Upper lobe of right lung (tissue), 1 donor: ENCODE data around the gene OSBPL10. TPM values are rescaled to one million over a fixed set of nuclear protein-coding genes. Genes with fewer than 3 reads are reported as not detected.
A peak's percentile ranks its signal among the peaks of the same experiment; 100 is the strongest.

ENCODE experiments used
- ATAC-seq: fragments of 200-7000 bp; cut with Tn5 transposase; one replicate; pipeline ENCODE4 v1.9.1; 2020; ENCODE audit warnings: mild to moderate bottlenecking, moderate library complexity
- DNase-seq: peaks from one replicate; pipeline ENCODE4 v3.0.0-alpha.2; 2020
- H3K27ac ChIP-seq: fragments of 200-600 bp; one replicate; pipeline ENCODE4 v1.8.0; 2022
- H3K27me3 ChIP-seq: fragments of 200-600 bp; one replicate; pipeline ENCODE4 v1.8.0; 2022; ENCODE audit warnings: mild to moderate bottlenecking
- H3K36me3 ChIP-seq: fragments of 200-600 bp; one replicate; pipeline ENCODE4 v1.8.0; 2022
- H3K4me1 ChIP-seq: fragments of 200-600 bp; one replicate; pipeline ENCODE4 v1.8.0; 2022
- H3K4me3 ChIP-seq: fragments of 200-600 bp; one replicate; pipeline ENCODE4 v1.8.0; 2022; ENCODE audit warnings: mild to moderate bottlenecking
- H3K9me3 ChIP-seq: fragments of 200-600 bp; one replicate; pipeline ENCODE4 v1.8.0; 2022
- intact Hi-C: fragments of 100-400 bp; cut with DNase I; formaldehyde crosslinking; loops from one replicate; pipeline ENCODE4 v1.11.0; 2022
- long read RNA-seq: library from polyadenylated mRNA; unstranded; transcript quantifications from one replicate; pipeline ENCODE4 v2.0.0, GENCODE V29; 2021
- total RNA-seq: library from RNA; stranded (reverse); fragmentation: NEBNext Ultra II Directional; extraction: Animal tissue kit (Norgen Biotek cat#: 25700); gene quantifications from one replicate; pipeline ENCODE4 v1.2.1, GENCODE V29; 2021
- TF ChIP-seq, protein P1 (sequence below): fragments of 200-600 bp; IDR thresholded peaks from one replicate; pipeline ENCODE4 v1.8.0; 2022; ENCODE audit warnings: antibody characterized with exemption
- donor health status: DM: no; HTN: yes; CAD: no; lungs with severe emphysema.

Gene OSBPL10, protein sequence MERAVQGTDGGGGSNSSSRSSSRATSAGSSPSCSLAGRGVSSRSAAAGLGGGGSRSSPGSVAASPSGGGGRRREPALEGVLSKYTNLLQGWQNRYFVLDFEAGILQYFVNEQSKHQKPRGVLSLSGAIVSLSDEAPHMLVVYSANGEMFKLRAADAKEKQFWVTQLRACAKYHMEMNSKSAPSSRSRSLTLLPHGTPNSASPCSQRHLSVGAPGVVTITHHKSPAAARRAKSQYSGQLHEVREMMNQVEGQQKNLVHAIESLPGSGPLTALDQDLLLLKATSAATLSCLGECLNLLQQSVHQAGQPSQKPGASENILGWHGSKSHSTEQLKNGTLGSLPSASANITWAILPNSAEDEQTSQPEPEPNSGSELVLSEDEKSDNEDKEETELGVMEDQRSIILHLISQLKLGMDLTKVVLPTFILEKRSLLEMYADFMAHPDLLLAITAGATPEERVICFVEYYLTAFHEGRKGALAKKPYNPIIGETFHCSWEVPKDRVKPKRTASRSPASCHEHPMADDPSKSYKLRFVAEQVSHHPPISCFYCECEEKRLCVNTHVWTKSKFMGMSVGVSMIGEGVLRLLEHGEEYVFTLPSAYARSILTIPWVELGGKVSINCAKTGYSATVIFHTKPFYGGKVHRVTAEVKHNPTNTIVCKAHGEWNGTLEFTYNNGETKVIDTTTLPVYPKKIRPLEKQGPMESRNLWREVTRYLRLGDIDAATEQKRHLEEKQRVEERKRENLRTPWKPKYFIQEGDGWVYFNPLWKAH
- total RNA-seq = 30.8 TPM
- long read RNA-seq, full-length matches to known transcripts = 46 of 62 reads
- long read RNA-seq, partial matches to known transcripts = 2 of 62 reads
- long read RNA-seq, other reads (novel, unspliced or antisense) = 14 of 62 reads

GRCh38 chr3:31981206-31982181 is at the start of gene OSBPL10, which contains the start of gene ZNF860:
TSS of gene OSBPL10 (minus strand) at chr3:31981262. CDS start at chr3:31981179, 83 bp downstream.
TSS of gene ZNF860 (plus strand) at chr3:31981750. CDS start at chr3:31989080, 7,330 bp downstream.
- TF ChIP-seq, protein P1, sequence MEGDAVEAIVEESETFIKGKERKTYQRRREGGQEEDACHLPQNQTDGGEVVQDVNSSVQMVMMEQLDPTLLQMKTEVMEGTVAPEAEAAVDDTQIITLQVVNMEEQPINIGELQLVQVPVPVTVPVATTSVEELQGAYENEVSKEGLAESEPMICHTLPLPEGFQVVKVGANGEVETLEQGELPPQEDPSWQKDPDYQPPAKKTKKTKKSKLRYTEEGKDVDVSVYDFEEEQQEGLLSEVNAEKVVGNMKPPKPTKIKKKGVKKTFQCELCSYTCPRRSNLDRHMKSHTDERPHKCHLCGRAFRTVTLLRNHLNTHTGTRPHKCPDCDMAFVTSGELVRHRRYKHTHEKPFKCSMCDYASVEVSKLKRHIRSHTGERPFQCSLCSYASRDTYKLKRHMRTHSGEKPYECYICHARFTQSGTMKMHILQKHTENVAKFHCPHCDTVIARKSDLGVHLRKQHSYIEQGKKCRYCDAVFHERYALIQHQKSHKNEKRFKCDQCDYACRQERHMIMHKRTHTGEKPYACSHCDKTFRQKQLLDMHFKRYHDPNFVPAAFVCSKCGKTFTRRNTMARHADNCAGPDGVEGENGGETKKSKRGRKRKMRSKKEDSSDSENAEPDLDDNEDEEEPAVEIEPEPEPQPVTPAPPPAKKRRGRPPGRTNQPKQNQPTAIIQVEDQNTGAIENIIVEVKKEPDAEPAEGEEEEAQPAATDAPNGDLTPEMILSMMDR = no peak
- intact Hi-C loops = no loop called here
- no peaks in the 10 kb centered on the region for H3K27me3 ChIP-seq
- peak within 1 kb of the TSS; percentile 85 for H3K27ac ChIP-seq
- H3K4me1 ChIP-seq = peaks cover 18% of the 10 kb centered on the region
- no peaks in the 10 kb centered on the region for H3K36me3 ChIP-seq
- peak; percentile 86 for ATAC-seq
- DNase-seq = peak; percentile 92
- no peaks in the 10 kb centered on the region for H3K9me3 ChIP-seq
- peak within 1 kb of the TSS; percentile 75 for H3K4me3 ChIP-seq

DNA sequence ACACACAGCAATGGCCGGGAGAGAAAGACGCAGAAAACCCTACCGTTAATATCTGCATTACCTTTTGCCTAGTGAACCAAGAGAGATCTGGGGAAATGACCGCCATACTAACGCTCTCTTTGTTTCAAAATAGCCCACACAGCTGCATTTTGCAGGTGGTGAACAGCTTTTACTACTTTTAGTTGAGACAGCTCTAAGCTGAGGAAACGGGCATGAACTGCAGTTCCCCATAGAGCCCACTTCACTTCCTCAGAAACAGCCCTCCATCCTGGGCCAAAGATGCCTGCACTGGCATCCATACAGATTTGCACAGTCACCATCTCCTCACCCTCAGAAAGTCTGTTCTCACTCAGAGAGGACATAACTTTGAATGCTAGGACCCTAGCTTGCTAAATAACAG is 45.5 kb upstream of the OSBPL10 start:
- intact Hi-C loops = no loop called here
- H3K27me3 ChIP-seq = no peaks in the 10 kb centered on the region
- no peak overlapping the region for H3K27ac ChIP-seq
- TF ChIP-seq, protein P1 = no peak
- peak; percentile 41 for ATAC-seq
- no peak overlapping the region for H3K4me3 ChIP-seq
- H3K4me1 ChIP-seq = no peaks in the 10 kb centered on the region
- DNase-seq = no peak
- H3K9me3 ChIP-seq = no peaks in the 10 kb centered on the region
- H3K36me3 ChIP-seq = no peaks in the 10 kb centered on the region

DNA sequence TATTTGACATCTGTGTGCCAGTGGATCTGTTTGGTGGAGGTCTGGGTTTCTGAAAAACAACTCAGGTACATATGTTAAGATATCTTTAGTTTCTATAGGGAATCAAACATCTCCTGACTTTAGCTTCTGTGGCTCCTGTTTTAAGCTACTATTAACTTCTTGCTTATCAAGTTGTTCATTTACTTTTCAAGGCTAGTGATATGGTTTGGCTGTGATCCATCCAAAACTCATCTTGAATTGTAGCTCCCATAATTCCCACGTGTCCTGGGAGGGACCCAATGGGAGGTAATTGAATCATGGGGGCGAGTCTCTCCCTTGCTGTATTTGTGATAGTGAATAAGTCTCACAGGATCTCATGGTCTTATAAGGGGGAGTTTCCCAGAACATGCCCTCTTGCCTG is 41.9 kb upstream of the OSBPL10 start:
- intact Hi-C loops = no loop called here
- DNase-seq (no peak), ATAC-seq (no peak)
- no peak overlapping the region for H3K27ac ChIP-seq
- no peaks in the 10 kb centered on the region for H3K9me3 ChIP-seq
- TF ChIP-seq, protein P1 = no peak
- H3K27me3 ChIP-seq = no peaks in the 10 kb centered on the region
- no peak overlapping the region for H3K4me3 ChIP-seq
- H3K4me1 ChIP-seq = peaks cover 3% of the 10 kb centered on the region
- H3K36me3 ChIP-seq = no peaks in the 10 kb centered on the region

DNA sequence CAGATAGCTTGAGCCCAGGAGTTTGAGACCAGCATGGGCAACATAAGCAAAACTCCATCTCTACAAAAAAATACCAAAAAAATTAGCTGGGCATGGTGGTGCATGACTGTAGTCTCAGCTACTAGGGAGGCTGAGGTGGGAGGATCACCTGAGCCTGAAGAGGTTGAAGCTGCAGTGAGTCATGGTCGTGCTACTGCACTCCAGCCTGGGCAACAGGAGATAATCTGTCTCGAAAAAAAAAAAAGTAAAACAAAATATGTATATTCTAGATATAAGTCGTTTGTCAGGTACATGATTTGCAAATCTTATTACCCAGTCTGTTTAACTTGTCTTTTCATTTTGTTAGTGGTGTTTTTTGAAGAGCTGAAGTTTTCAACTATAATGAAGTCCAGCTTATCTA is 40.7 kb upstream of the OSBPL10 start:
- Histone ChIP-seq H3K4me3 (no peak overlapping the region), H3K36me3 (no peaks in the 10 kb centered on the region), H3K27me3 (no peaks in the 10 kb centered on the region), H3K4me1 (peaks cover 3% of the 10 kb centered on the region), H3K27ac (no peak overlapping the region), H3K9me3 (no peaks in the 10 kb centered on the region)
- TF ChIP-seq, protein P1 = no peak
- intact Hi-C loops = no loop called here
- ATAC-seq (no peak), DNase-seq (no peak)

GRCh38 chr3:32021155-32021554 is 40.1 kb upstream of the OSBPL10 start:
- no peaks in the 10 kb centered on the region for H3K9me3 ChIP-seq
- H3K27me3 ChIP-seq = no peaks in the 10 kb centered on the region
- ATAC-seq (no peak), DNase-seq (no peak)
- H3K4me1 ChIP-seq = peaks cover 3% of the 10 kb centered on the region
- H3K27ac ChIP-seq = no peak overlapping the region
- no peak overlapping the region for H3K4me3 ChIP-seq
- intact Hi-C loops = no loop called here
- TF ChIP-seq, protein P1 = no peak
- H3K36me3 ChIP-seq = no peaks in the 10 kb centered on the region
